HG03103 (cell line): ENCODE data around the gene HIVEP2.

Experiments used
- ATAC-seq: cut with Tn5 transposase; IDR thresholded peaks from one replicate; pipeline ENCODE4 v1.9.1; 2021; ENCODE audit warnings: low read depth; ENCODE audit not compliant: unreplicated experiment

HIVEP2 gene

GRCh38 chr6:142721215-142721920 lies 223.6 kb downstream of the HIVEP2 start:
- no peak for ATAC-seq

DNA sequence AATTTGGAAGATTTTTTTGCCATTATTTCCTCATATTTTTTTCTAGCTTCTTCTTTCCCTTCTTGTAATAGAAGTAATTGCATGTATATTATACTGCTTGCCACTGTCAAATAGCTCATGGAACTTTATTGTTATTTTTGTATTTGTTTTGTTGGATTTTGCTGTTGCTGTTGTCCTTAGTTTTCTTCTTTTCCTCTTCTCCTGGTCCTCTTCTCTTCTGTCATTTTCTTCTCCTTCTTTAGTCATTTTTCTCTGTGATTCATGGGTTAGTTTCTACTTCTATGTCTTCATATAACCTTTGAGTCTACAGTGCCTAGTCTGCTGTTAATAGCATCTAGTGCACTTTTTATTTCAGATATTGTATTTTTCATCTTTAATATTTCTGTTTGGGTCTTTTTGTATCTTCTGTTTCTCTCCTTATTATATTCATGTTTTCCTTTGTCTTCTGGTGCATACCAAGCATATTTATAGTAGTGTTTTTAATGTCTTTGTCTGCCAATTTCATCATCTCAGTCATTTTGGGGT lies 226.2 kb downstream of the HIVEP2 start:
- ATAC-seq = no peak

DNA sequence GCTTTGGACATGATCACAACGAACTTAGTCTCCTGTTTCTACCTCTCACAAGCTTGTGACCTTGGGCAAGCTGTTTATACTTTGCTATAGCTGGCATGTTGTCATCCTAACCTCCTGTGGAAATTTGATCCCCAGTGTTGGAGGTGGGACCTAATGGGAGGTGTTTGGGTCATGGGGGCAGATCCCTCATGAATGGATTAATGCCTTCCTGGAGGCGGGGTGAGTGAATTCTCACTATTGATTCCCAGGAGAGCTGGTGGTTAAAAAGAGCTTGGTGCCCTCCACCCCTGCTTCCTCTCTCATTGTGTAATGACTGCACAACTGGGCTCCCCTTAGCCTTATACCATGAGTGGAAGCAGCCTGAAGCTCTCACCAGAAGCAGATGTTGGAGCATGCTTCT lies 228.9 kb downstream of the HIVEP2 start:
- ATAC-seq = no peak

- ATAC-seq = no peak
These were observed 229.8 kb downstream of the HIVEP2 start for GRCh38 chr6:142714951-142715785.

- ATAC-seq = no peak
These were observed 231.0 kb downstream of the HIVEP2 start for GRCh38 chr6:142713959-142714358.

DNA sequence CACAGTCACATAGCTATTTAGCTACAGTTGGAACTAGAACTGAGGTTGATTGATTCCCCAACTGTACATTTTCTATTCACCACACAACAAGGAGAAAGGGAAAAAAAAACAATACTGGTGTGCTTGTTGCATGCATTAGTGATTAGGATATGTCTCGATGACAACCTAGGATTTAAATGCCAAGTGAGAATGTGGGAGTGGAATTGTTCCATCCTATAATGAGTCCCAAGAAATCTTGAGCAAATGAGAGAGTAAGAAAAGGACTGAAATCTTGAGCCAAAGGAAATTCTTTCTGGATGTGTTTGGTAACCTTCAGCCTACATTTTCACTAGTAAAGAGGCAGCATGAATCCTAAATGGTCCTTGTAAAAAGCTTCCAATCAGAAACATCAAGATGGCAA lies 232.7 kb downstream of the HIVEP2 start:
- ATAC-seq = no peak

DNA sequence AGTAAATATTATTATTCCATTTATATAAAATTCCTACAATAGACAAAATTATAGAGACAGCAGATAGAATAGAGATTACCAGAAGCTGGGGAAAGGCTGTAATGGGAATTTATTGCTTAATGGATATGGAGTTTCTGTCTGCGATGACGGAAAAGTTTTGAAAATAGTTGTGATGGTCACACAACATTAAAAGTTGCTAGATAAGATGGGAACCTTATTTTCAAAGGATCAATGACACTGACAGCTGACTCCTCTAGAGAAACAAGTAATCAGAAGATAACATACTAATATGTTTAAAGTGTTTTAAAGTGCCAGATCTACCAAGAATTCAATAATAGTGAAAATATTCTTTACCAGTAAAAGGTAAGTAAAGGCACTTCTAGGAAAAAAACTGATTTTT lies 236.3 kb downstream of the HIVEP2 start:
- no peak for ATAC-seq

DNA sequence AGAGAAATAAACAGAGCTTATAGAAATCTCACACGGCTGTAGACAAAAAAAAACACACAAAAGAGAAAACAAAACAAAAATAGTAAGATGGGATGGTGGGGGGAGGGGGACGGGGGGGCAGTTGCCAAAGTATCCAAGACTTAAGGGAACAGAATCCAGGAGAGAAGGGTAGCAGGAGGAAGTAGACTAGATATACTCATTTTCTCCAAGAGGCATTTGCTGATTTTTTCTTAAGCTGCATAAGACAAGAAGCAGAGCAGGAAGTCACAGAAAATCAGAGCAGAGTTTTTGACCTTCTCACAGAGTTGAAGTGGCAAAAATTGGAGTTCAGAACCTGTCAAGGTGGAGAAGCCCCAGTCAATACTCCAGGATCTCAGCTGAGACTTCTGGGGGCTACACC lies 237.7 kb downstream of the HIVEP2 start:
- ATAC-seq = no peak

GRCh38 chr6:142706210-142706609 lies 238.8 kb downstream of the HIVEP2 start:
- ATAC-seq = no peak

DNA sequence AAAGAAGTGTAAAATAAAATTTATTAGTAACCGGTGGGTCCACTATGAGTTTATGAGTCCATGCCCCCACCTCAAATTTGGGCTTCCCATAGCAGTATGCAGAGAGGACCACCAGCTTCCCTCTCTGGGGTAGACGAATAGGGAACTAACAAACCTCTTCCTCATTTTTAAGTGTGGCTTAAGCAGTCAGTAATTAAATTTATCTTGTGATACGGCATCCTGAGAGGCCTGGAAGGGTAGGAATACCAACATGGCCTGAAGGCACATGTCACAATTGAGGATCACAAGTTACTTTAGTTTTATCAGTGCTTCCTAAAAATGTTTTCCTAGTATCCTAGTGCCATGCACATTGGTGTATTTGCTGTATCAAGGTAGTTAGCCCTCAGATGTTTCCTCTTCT lies 239.9 kb downstream of the HIVEP2 start:
- no peak for ATAC-seq

DNA sequence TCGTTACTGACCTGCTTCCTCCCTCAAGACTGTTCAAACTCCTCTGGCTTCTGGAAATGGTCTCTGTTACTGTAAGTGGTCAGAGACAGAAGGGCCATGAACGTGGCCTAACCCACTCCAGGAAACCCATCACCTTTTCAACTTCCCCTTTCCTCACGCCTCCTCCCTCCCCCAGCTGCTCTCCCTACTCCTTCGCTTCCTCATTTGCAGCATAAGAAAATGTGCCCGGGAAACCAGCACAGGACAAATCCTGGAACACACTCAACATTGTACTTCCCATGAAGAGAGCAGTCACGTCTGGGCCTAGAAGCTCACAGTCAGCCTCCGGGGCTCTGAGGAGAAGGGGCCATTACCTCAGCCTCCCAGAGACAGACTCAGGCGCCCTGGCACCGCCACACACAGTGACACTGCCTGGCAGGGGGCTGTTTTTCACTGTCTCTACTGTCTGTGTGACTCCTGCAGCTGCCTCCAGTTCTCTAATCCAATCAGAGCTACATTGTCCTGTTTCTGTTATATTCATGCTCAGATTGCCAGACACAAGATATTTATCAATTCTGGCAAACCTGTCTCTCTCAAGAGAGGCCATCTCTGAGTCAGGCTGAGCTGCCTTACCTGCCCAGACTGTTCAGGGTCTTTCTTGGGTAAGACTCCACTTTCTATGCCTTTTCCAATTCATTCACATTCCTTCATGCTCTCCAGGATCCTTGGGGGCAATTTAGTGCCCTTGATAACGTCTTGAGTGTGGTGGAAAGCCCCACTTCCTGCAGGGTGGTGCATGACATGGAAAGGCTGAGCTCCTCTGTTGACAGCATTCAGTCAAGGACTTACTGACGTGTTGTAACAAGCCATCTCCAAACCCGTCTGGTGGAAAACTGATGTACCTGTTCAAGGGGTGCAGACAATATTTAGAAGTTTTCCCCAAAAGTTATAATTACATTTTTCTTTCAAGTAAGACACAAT lies 242.2 kb downstream of the HIVEP2 start:
- ATAC-seq = no peak
